Measurements from ENCODE around the gene FAT1.

The FAT1 gene

DNA sequence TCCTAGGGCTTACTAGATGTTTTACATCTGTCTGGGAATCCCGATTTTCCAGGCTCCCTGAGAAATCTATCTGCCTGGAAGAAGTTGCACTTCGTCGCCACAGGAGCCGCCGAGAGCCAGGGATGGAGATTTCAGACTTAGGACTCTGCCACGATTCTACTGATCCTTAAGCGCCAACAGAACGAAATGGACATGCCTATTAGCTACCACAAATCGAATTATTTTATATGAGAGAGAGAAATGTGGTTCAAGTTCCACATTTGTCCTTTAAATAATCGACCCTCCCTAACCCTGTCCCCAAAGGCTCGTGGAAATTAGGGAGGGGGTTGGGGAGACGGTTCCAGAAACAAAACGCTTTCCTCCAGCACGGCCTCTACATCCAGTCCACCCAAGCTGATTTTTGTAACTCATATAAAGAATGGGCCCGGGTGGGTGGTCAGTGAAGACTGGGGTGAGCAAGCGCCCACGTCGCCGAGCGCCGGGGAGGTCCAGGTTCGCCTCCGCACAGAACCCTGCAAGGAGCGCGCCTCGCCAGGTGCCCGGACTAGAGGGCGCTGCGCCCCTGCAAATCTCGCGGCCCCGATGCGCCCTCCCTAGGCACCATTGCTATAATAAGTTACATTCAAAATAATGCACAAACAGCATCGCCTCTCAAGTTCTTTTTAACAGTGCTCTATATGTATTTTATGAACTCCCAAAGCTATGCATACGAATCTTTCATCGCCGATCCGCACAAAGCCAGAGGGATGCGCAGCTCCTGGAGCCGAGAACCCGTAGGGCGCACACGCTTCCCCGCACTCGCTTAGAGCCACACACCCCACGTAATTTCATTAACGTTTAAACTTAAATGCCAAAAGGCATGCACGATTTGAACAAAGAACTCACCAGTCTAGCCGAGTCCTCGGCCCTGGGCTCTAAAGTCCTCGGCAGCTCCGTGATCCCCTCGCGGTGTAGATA, 2.1 kb upstream of the FAT1 start:
- DNase-seq (ENCODE audit: low read depth, low spot score): no peak

DNA sequence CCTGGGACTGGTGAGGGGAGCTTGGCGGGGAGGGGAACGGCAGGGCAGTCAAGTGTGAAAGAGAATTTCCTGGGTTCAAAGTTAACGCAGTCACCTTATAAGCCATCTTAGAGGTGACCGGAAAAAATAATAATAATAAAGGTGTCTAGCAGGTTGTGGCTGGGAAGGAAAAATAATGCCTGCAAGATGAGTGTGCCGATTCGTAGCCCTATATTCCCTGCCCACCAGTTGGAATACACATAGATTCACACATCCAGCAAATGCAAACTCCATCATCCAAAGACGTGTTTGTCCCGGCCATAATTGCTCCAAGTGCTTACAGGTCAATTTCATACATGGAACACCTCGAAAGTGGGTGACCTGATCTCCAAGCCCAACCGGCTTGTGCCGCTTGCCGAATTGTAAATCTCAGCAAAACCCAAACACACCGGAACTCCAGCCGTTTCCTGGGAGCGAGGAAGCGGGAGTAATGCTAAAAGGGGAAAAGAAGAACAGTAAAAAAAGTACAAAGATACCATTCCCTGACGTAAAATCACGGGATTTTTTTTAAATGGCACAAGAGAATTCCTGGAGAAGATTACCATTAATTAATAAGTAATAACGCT, 1.3 kb upstream of the FAT1 start:
- no peak for DNase-seq (ENCODE audit: low read depth, low spot score)

- DNase-seq (ENCODE audit: low read depth, low spot score): no peak
Measured at GRCh38 chr4:186724058-186724863, 605 bp upstream of the FAT1 start.

DNA sequence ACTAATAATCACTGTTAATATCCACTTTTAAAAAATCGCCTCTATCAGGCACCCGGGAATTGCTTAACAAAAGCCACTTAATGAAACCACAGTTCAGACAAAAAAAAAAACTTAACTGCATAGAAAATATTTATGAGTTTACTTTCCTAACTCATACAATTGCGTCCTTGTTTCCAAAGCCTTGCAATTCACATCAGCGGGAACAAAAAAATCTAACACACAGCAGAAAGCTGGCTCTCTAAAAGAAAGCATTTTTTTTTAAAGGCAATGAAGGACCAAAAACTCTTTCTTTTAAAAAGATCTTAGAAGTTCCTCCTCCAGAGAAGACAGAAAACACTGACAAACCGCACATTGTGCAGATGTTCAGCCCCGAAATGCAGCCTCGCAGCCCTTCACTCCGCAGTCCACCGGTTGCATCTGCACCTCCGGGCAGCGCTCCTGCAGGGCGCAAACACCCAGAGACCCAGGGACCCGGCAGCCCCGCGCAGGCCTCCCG, 812 bp downstream of the FAT1 start:
- DNase-seq (ENCODE audit: low read depth, low spot score): no peak

- no peak for DNase-seq (ENCODE audit: low read depth, low spot score)
Measured at GRCh38 chr4:186719925-186720694, 3.5 kb downstream of the FAT1 start.

- no peak for DNase-seq (ENCODE audit: low read depth, low spot score)
Measured at GRCh38 chr4:186717556-186717955, 6.1 kb downstream of the FAT1 start.

DNA sequence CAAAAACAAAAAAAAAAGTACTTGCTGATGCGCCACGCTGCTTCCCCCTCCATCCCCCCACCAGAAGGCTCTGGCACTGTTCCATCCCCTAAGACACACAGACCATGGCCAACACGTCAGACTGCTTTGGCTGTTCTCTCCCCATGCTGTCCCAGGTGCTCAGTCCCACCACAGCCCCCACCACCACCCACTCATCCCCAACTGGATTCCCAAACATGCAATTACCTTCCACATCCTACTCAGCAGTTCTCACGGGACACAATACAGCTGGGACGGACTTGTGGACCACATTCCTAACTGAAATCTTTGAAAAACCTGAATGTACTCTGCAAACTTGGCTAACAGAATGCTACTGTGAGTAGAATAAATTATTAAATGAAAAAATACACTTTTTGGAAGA, 8.6 kb downstream of the FAT1 start:
- DNase-seq (ENCODE audit: low read depth, low spot score): no peak

DNA sequence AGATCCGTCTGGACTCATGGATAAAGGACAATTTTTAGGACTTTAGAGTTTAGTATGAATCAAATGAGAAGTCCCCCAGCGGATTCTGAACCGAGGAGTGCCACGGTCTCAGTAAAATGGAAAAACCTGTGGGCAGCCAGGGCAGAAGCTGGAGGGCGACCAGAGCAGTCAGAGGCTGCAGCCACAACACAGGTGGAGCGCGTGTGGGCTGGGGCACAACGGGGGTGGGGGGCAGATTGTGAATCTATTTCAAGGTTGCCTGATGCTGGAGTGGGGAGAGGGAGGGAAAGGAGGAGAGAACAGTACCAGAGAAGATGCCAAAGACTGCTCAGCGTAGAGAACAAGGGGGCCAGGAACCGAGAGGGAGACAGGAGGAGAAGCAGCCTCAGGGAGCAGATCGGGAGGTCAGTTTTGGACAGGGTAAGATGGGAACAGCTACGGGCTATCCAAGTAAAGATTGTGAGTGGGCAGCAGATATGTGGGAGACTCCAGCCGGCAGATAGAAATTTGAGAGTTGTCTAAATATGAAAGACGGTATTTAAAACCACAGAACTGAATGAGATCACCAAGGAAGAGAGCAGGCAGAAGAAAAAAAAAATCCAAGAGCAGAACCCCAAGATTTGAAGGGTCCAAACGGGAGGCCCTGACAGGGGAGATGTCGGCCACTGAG, 9.5 kb downstream of the FAT1 start:
- no peak for DNase-seq (ENCODE audit: low read depth, low spot score)

GRCh38 chr4:186712690-186713089, 11.0 kb downstream of the FAT1 start:
- no peak for DNase-seq (ENCODE audit: low read depth, low spot score)

DNA sequence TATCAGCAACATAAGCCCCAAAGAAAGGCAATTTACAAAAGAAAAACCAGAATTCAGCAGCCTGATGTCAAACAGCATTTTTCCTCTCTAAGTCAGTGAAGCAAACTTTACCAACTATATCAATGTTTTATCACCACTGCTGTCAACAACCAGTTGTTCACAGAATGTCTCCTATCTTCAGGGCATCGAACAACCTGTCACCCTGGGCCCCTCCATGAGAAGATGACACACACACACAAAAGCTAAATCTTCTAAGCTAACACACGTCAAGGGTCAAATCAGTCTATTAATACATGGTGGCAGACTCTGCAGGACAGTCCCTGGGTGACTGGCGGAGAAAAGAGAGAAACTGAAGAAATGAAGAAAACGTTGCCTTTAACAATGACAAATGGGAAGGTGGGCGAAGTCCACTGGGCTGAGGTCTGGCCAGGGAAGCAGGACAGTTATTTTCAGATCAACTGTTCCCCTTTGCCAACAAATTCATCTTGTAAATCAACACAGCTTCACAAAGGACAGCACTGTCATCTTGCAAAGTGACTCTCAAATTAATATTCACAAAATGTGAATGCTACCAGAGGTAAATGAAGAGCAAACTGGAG, 13.0 kb downstream of the FAT1 start:
- DNase-seq (ENCODE audit: low read depth, low spot score): no peak

- DNase-seq (ENCODE audit: low read depth, low spot score): no peak
Measured at GRCh38 chr4:186709517-186709916, 14.1 kb downstream of the FAT1 start.

- DNase-seq (ENCODE audit: low read depth, low spot score): no peak
Measured at GRCh38 chr4:186708554-186708953, 15.1 kb downstream of the FAT1 start.

- no peak for DNase-seq (ENCODE audit: low read depth, low spot score)
Measured at GRCh38 chr4:186707996-186708395, 15.7 kb downstream of the FAT1 start.

DNA sequence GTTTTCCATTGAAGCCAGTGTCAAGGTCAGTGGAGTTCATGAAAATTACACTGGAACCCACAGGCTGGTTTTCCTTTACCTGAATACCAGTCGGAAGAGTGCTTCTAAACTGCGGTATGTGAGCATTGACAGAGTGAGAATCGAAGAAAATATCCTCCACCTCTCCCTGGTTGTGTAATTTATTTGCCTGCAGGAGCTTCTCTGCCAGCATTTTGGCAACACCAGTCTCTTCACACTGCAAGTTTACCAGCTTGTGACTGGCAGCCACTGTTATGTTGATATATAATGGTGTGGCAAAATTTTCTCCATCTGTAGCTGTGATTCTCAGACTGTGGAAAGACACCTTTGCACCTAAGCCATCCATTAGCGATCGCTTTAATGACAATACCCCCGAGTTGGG, 16.1 kb downstream of the FAT1 start:
- DNase-seq (ENCODE audit: low read depth, low spot score): no peak

DNA sequence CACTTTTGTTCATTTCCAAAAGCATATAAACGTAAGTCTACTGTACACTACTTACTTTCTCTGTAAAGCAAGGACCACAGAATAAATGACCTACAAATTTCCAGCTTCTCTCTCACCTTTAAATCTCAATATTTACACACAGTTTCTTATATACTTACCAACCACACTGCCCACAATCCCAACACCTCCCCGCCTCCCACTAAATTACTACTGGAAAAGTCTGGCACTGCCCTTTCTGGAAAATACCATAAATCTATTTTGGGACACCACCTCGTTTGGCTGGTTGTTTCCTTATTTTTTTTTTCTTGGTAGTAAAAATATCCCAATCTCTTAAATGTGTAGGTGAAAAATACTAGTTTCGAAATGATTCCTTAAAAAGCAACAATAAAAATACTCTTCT, 19.6 kb downstream of the FAT1 start:
- no peak for DNase-seq (ENCODE audit: low read depth, low spot score)

DNA sequence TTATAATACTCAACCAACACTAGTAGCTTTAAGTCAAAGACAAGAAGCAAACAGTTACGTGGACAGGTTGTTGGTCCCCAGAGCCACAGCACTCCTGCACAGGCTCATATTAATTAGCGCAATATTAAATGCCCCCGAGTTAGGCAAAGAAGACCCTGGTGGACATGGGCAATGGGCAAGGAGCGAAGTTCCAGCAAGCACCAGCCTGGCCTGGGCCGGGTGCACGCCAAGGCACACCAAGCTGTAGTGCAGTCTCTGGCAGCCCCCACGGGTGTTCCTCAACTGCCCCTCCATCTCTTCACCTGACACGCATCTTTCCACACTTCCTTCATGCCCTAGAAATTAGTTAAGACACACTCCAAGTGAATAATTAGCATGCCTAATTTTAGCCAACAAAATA, 20.1 kb downstream of the FAT1 start:
- no peak for DNase-seq (ENCODE audit: low read depth, low spot score)

GRCh38 chr4:186702940-186703339, 20.7 kb downstream of the FAT1 start:
- no peak for DNase-seq (ENCODE audit: low read depth, low spot score)

- DNase-seq (ENCODE audit: low read depth, low spot score): no peak
Measured at GRCh38 chr4:186702297-186702696, 21.4 kb downstream of the FAT1 start.

DNA sequence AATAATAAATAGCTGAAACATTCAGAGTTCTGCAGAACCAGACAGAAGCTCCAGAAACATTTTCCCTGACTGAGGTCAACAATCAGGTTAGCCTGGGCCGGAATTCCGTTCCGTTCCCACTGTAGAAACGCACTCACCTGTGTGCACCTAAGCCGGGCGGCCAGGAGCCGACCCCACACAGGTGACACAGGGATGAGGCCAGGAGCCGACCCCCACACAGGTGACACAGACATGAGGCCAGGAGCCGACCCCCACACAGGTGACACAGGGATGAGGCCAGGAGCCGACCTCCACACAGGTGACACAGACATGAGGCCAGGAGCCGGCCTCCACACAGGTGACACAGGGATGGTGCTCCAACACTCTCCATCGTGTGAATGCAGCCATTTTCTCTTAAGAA, 21.9 kb downstream of the FAT1 start:
- DNase-seq (ENCODE audit: low read depth, low spot score): no peak

DNA sequence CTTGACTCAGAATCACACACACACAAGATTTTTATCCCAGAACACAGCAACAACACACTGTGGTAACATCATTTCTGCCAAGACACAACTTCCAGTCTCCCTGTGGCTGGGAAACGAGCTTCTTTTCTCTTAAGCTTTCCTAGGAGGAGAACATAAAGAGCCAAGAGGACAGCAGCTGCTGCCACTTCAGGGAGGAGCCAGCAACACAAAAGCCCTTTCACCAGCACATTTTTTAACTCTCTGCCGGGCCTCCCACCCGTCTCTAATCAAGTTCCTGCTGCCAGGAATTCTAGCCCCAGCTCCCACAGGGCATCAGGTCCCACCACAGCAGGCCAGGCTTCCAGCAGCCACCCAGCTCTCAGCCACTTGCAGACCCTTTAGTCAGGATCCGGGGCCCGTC, 22.4 kb downstream of the FAT1 start:
- peak; percentile 70 for DNase-seq (ENCODE audit: low read depth, low spot score)

All from iPS DF 19.7 (cell line).